DMS114 treated with DMSO at 0.1 percent for 48 hours (cell line): ENCODE results near the gene DSCAML1.
"Not testable (repeated sequence)": the region's sequence is repeated elsewhere in the genome, so short reads cannot be mapped to it uniquely, and the experiment has no call there.

Experiments
- DNase-seq: peaks from one replicate; lab custom pipeline; 2025; ENCODE audit not compliant: unreplicated experiment; lab: John Stamatoyannopoulos, UW

The DSCAML1 gene

DNA sequence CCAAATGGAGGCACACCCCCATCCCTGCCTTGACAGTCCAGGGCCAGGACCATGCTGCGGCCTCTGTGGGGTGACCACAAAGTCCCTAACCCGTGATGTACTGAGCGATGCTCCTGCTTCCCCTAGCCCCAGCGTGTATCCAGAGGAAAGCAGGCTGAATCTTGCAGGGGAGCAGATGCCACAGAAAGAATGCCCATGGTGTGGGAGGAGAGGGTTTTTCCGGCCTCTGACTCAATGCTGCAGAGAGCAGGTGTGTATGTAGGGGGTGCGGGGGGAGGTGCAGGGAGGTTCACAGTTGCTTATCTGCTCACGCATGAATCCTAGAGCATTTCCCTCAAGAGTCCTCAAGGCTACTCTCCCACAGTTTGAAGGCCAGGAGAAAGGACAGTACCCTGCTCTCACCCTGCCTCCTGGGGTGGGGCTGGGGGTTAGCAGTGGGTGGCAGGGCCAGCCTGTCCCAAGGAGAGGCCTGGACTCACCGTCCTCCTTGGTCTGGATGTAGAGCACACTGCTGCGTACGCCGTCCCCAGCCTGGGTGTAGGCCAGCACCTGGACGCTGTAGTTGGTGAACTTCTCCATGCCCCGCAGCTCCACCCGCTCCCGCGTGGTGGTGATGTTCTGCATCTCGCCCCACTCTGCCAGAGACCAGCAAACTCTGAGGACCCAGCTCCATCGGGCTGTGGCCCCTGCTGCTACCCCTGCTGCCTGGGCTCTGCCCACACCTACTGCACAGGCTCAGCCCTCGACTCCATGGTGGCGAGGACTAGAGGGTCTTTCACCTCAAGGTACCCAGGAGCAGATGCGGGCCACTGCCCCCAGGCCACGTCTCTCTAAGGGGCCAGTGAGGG lies 338.5 kb downstream of the DSCAML1 start:
- DNase-seq, result no peak

DNA sequence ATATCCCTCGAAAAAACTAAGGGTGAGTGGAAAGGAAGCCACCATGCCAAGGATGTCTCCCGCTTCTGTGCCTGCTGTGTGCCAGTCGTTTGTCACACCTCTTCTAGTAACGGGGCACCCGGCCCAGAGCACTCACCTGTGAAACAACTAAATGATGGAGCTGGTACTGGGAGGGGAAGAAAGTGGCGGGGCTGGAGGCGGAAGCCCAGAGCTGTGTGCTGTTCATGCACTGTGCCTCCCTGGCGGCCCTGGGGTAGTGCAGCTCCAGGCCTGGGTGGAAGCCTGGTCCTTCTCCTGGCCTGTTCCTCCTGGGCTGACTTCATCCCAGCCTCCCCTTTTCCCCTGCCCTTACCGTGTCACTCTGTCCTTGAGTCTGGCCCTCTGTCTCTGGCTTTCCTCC lies 339.2 kb downstream of the DSCAML1 start:
- DNase-seq, result no peak

DNA sequence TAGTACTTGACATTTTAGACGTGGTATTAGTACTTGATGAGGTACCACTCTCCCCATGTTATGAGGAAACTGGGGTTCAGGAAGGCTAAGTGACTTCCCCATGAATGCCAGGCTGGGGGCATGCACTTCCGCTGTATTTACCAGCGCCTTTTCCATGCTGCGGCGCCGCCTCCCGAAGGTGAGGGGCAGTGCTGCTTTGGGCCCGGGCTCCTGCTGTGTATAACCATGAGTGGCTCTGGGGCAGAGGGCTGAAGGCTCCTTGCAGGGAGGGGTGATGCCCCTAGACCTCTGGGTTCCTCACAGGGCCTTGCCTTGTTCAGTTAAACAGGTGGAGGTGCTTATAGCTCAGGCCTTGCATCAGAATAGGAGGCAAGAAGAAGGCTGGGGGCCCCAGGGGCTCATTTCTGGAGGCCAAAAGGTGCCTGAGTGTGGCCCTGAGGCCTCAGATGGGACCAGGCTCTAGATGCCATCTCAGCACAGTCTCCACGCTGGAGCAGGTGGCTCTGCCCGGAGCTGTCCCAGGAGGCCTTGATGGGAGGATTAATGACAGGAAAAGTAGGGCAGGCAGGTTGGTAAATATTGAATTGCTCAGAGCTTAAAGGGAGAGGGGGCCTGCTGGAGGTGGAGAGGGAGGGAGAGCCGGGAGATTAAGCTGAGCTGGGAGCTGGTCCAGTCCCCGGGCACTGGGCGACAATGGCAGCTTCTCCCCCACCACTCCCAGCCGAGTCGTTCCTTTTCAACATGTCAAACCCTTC lies 339.8 kb downstream of the DSCAML1 start:
- DNase-seq, result no peak

DNA sequence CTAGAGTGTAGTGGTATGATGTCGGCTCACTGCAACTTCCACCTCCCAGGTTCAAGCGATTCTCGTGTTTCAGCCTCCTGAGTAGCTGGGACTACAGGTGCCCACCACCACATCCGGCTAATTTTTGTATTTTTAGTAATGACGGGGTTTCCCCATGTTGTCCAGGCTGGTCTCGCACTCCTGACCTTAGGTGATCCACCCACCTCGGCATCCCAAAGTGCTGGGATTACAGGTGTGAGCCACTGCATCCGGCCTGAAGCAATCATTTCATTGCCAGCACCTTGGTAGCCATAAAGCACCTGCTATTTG lies 340.3 kb downstream of the DSCAML1 start:
- DNase-seq, result not testable (repeated sequence)

DNA sequence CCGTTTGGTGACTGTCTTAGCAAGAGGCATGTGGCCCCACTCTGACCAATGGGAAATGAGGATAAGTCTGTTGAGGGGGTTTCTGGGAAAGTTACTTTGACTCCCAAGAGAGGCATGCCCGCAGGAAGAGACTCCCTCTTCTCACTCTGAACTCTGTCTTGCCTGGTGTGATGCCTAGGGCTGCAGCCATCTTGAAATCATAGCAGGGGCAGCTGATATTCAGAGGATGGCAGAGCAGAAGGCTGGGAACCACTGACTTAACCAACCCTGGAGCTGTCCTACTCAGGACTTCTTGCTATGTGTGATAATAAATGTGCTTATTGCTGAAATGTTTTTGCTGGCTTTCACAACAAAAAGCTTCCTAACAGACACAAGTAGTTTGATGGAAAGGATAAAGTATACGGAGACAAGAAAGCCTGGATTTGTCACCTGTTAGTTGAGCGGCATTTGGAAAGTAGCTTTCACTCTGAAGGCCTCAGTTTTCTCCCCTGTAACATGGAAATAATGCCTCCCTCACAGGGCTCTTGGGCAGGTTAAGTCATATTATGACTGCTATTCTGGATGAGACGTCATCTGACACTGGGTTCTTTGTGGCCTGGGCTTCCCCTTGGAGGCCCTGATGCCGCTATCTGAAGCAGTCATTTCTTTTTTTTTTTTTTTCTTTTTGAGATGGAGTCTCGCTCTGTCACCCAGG lies 340.8 kb downstream of the DSCAML1 start:
- DNase-seq, result no peak

DNA sequence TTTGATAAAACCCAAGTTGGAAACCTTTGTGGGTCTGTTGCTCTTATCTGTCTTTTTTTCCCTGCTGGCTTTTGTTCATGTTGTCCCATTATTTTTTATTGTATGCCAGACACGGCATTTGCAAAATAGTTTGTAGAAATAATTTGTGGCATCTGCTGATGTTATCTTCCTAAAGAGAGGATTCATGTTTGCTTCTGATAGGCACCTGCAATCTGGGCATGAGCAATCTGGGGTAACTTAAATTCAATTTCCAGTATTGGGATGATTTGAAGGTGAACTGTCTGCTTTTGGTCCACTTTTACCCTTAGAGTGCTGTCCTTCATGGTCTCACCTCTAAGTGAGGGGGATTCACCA lies 342.5 kb downstream of the DSCAML1 start:
- DNase-seq, result no peak

DNA sequence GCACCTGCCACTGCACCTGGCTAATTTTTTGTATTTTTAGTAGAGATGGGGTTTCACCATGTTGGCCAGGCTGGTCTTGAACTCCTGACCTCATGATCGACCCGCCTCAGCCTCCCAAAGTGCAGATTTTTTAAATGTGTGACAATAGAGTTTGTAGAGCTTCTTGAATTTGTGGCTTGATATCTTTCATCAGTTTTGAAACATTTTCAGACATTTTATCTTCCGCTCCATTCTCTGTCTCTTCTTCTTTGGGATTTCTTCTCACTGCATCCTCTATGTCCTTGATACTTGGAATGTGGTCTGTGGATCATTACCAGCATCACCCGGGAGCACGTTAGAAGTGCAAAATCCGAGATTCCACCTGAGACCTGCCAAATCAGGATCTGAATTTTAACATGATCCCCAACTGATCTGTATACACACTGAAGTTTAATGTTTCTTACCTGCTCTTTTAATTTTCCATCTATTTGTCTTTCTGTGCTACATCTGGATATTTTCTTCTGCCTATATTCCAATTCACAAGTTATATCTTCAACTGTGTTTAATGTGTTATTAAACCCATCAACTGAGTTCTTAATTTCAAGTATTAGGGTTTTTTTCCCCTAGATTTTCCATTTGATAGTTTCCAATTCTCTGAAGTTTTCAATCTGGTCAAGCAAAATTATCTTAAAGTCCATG lies 343.0 kb downstream of the DSCAML1 start:
- no peak for DNase-seq

DNA sequence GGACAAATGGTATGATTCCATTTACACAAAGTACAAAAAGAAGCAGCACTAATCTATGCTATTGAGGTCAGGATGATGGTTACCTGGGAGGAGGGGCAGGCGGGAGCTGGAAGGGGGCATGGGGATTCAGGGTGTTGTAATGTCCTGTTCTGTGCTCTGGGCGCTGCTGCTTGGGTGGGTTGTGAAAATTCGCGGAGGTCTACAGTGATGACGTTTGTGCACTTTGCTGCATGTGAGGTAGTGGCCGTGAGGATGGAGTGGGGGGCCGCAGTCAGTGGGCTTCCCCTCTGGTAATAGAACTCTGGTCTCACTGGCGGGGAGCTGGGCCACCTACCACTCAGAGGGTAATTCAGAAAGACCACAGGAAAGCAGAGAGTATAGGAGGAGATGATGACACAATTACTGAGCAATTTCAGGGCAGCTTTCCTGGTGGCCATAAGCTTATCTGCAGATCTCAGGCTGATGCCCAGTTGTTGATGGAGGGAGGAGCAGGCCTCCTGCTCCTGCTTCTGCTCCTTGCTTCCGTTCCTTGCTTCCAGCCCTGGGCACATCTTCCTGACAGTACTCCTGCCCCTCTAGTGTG lies 347.8 kb downstream of the DSCAML1 start:
- no peak for DNase-seq

DNA sequence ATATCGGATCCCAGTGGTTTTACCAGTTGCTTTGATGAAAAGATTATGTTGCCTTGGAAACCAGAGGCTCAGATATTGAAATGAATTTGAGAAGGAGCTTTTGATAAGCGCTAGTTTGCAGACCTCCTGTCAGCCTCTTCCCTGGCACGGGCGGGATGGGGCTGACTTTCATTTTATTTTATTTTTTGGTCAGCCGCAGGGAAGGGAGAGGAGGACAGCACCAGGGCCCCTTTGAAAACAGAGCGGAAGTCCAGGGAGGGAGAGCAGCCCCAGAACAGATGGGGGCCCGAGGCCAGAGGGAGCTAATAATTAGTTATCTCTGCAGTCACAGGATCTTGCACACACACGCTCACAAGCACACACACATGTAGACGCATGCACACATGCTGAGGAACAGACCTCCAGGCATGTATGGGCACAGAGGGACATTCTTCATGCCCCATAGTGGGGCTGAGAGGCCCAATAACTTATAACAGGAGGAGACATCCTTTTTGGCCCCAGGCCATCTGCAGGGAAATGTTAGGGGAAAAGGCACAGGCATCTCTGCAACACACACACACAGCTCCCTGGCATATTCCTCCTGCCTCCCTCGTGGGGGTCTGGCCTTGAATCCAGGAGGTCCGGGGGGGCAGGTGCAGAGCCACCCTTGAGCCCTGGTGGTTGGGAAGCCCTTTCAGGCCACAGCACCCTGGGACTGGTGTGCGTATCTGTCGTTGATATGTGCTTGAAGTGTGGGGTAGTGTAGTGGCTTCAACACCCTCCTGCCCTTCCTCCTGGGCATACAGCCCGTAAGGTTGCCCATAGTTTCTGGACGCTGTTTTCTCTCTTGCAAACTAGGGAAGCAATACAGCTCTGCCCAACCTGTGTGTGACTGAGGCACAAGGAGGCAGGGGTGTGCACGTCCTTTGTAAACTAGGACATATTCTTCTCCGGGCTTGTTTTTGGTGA lies 352.0 kb downstream of the DSCAML1 start:
- no peak for DNase-seq

DNA sequence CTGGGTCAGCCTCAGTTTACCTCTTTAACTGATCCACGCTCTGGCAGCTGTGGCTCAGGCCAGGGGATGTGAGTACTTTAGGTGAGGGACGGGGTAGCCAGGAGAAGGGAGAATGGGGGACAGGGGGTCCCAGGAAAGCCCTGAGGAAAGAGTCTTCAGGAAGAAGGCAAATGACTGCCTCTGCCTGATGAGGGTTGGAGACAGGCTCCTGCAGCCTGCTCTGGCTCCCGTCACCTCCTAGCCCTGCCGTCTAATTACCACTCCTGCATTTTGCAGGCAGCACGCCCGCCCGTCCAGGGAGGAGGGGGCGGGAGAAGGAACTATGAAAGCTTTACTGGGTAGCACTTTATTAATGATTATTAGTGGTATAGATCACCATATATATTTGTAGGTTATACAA lies 352.8 kb downstream of the DSCAML1 start:
- no peak for DNase-seq

DNA sequence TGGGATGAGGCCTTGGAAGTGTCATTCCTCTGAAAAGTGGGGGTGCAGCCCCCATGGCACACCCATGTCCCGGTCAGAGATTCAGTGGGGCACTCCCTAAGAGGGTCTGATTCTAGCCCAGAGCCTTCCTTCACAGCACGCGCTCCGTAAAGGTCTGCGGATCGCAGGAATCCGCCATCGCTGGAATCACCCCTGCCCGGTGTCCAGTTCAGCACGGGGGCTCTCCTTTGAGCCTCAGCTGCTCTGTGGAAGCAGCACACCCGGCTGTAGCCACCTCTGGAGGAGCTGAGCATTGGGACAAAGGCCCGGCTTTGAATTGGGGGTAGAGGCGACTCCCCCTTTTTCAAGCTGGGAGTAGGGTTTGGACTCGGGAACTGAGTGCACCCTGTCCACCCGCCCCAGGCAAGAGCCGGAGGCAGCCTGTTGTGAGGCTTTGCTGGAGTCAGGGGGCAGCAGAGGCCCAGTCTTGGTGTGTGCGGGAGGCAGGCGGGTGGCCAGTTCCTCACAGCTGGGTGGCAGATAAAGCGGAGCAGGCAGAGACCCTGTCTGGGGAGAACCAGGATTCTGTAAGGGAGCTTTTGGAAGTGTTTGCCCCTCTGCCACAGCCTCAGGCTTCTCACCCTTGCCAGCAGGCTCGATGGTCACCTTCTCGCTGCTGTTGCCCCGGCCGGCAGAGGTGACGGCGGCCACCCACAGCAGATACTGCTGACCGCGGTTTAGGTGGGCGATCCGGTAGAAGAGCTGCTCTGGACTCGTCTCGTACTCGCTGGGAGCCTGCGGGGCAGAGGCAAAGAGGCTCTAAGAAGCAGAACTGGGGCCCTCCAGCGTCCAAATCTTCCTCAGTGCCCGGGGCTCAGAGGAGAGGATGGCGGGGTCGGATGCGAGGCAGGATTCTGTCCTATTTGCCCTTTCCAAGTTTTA lies 353.5 kb downstream of the DSCAML1 start:
- DNase-seq, result no peak

DNA sequence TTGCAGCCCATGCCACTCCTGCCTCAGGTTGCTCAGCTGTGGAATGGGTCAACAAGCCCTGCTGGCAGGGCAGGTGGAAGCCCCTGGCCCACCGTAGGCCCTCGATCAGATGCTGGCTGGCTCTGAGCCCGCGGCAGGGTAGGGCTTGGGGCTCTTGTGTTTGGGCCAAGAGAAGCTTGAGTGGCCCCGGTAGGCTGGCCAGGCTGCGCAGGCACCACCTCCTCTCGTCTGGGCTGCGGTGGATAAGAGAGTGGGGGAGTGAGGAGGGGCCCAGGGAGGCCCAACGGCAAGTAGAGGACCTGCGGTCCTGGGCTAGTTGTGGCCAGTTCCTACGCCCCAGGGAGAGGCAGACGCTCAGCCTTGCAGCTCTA lies 354.2 kb downstream of the DSCAML1 start:
- no peak for DNase-seq

DNA sequence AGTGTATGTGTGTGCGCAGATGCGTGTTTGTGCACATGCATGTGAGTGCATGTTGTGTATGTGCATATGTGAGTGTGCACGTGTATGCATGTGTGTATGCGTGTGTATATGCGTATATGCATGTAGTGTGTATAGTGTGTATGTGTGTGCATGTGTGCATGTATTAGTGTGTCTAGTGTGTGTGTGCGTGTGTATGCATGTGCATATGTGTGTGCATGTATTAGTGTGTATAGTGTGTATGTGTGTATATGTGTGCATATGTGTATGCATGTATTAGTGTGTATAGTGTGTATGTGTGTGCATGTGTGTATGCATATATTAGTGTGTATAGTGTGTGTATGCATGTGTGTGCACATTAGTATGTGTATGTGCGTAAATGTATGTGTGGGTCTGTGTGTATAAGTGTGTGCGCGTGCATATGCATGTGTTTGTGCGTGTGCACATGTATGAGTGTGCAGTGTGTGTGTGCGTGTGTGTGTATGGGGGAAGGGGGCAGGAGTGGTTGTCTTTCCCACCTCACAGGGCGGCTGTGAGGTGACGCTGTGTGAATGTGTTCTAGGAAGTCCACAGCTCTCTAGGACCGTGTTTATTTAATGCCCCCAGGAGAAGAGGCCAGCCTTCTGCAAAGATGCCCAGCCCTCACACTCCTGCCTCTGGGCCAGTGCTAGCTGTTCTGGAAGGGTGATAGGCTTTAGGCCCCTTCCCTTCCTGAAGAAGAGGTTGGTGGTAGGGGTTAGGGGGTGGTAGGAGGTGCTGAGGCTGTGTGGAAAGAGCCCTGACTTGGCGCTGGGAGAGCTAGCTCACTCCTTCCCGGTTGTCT lies 354.8 kb downstream of the DSCAML1 start:
- DNase-seq, result no peak

DNA sequence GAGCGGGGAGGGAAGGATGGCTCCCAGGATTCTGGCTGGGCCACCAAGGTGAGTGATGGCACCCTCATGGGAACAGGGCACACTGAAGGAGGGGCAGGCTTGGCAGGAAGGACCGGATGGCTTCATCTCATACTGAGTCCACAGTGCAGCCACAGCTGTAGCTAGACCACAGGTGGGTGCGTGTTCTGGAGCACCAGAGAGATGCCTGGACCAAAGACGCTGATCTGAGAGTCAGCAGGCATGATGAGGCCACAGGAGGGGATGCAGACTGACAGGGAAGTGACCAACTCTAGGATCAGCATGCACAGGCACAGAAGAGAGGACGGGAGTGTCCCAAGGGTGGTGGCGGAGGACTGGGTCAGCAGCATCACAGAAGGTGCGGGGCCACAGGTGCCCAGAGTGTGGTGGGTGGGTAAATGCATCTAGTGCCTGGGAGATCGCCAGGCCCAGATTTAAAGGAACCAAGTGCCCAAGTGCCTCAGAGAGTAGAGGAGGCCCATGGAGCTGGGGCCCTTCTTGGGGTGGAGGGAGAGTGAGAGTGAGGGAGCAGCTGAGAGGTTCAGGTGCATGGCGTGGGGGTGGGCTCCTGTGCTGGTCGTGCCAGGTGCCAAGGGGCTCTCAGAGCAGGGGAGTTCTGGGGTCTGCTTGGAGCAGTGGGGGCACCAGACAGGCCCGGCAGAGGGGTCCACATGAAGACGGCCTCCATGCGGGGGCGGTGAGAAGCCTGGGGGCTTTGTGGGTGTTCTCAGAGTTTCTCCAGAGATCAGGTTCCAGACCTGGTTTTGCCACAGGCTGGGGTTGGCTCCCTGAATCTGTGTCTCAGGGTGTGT lies 355.7 kb downstream of the DSCAML1 start:
- no peak for DNase-seq

DNA sequence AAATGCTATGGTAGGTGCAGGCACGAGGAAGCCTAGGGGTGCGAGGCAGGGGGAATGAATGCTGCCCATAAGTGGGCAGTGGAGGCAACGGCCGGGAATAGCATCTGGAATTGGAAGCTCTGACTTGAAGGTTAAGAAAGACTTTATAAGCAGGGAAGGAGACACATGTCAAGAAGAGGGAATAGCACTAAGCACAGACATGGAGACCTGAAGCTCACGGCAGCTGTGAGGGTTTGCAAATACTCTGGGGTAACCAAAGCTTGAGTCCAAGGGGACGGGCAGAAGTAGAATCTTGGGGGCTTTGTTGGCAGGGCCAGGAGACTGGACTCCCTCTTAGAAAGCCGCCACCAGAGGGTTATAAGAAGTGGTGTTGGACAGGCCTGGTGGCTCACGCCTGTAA lies 356.8 kb downstream of the DSCAML1 start:
- no peak for DNase-seq

DNA sequence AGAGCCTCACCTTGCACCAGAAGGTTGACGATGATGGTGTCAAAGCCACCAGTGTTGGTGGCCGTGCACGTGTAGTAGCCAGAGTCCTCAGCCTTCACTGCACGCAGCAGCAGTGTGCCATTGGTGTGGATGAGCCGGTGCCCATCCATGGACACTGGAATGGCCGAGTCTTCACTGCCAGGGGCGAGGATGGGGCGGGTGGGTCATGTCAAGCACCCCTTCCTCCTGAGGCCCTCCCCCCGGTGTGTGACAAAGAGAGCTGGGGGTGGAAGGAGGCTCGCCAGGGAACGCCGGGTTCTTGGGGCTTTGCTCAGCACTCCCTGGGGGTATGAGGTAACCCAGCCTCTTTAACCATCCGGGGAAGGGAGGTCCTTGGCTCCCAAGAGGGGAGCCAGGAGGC lies 357.8 kb downstream of the DSCAML1 start:
- no peak for DNase-seq

DNA sequence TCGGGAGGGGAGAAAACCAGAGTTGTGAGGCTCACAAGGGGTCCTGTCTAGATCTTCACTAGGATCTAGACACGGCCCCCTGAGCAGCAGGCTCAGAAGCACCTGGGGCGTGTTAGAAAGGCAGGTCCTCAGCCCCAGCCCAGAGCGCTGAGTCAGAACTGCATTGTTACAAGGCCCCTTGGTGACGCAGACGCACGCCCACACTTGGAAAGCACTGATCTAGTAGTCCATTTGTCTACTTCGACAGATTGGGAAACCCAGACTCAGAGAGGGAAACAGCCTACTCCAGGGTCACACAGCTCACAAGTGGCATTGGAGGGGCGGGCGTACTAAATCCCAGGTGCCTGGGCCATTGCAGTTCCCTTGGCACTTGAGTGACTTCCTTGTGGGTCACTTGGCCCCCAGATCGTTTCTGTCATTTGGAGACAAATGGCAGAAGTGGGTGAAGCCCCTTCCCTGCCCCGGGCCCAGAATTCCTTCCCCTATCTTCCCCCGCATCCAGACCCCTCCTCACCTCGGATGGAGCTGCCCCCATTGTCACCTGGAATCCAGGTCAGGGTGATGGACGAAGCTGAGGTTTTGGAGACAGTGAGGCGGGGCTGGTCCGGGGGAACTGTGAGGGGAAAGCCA lies 358.5 kb downstream of the DSCAML1 start:
- DNase-seq, result no peak
